ENCODE measurements around the gene PPCDC. TPM values are rescaled to one million over a fixed set of nuclear protein-coding genes. Genes with fewer than 3 reads are reported as not detected.
A peak's percentile ranks its signal among the peaks of the same experiment; 100 is the strongest.

The PPCDC gene
- total and polyA plus RNA-seq, 12 donors = 17.4 to 36.4 (median 24.7) TPM

DNA sequence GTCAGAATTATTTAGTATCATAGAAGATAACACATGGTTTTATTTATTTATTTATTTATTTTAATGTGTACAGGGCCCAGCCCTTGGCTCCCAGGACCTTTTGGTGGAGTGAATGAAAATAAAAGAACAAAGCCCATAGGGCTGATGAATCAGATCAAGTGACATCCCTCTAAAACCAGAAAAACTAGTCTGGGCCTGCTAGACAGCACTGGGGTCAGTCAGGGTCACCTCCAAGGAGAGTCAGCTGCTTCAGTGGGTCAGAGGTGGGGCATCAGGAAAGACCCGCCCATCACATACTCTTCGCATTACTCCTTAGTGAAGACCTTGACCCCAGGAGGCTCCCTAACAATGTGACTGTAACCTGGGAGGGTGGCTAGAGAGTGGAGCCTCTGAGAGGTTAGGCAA lies 12.8 kb downstream of the PPCDC start:
- Histone ChIP-seq H3K36me3 (replicated peaks in 1 of 2) (no peaks in the 10 kb centered on the region), H3K4me3 (no peak overlapping the region), H3K27ac (no peak overlapping the region), H3K9me3 (replicated peaks in 1 of 3) (no peaks in the 10 kb centered on the region), H3K27me3 (no peaks in the 10 kb centered on the region), H3K4me1 (replicated peaks in 1 of 2) (peaks cover 8 to 17% of the 10 kb centered on the region in 2 donors)
- intact Hi-C loops (cut with DNase I) = no loop called here
- DNase-seq = peak in 4 of 7 donors; percentile 56 to 72 (median 61)
- TF ChIP-seq POLR2A (IDR thresholded peaks at IDR 0.05) = no peak
- TF ChIP-seq, protein P1, sequence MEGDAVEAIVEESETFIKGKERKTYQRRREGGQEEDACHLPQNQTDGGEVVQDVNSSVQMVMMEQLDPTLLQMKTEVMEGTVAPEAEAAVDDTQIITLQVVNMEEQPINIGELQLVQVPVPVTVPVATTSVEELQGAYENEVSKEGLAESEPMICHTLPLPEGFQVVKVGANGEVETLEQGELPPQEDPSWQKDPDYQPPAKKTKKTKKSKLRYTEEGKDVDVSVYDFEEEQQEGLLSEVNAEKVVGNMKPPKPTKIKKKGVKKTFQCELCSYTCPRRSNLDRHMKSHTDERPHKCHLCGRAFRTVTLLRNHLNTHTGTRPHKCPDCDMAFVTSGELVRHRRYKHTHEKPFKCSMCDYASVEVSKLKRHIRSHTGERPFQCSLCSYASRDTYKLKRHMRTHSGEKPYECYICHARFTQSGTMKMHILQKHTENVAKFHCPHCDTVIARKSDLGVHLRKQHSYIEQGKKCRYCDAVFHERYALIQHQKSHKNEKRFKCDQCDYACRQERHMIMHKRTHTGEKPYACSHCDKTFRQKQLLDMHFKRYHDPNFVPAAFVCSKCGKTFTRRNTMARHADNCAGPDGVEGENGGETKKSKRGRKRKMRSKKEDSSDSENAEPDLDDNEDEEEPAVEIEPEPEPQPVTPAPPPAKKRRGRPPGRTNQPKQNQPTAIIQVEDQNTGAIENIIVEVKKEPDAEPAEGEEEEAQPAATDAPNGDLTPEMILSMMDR (IDR thresholded peaks at IDR 0.05) = no peak
- 30 to 69% (median 41%) methylated on average over 2 of the region's 2 CpGs for WGBS, 4 donors

DNA sequence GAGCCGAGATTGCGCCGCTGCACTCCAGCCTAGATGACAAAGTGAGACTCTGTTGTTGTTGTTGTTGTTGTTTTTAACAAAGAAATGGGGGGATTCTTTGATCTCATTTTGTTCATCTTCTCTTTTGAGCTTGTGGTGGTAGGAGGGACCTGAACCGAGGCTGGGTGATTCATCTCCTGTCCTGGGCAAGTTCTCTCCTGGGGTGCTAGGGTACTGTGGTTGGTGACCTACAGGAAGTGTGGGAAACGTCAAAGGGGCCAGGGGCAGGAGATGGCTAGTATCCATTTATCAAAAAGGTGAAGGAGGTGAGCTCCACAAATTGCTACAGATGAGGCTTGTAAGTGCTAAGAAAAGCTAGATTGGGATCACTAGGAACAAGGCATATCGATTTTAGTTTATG lies 14.3 kb downstream of the PPCDC start:
- no peaks in the 10 kb centered on the region for H3K9me3 ChIP-seq (replicated peaks in 1 of 3)
- intact Hi-C loops (cut with DNase I) = no loop called here
- H3K36me3 ChIP-seq (replicated peaks in 1 of 2) = no peaks in the 10 kb centered on the region
- WGBS, 4 donors = 82 to 85% (median 83%) methylated on average over 6 of the region's 6 CpGs
- no peak for DNase-seq
- H3K27ac ChIP-seq = no peak overlapping the region
- no peak overlapping the region for H3K4me3 ChIP-seq
- H3K4me1 ChIP-seq (replicated peaks in 1 of 2) = peaks cover 7 to 23% of the 10 kb centered on the region in 2 donors
- no peaks in the 10 kb centered on the region for H3K27me3 ChIP-seq
- TF ChIP-seq, protein P1 (IDR thresholded peaks at IDR 0.05) = no peak
- no peak for TF ChIP-seq POLR2A (IDR thresholded peaks at IDR 0.05)

DNA sequence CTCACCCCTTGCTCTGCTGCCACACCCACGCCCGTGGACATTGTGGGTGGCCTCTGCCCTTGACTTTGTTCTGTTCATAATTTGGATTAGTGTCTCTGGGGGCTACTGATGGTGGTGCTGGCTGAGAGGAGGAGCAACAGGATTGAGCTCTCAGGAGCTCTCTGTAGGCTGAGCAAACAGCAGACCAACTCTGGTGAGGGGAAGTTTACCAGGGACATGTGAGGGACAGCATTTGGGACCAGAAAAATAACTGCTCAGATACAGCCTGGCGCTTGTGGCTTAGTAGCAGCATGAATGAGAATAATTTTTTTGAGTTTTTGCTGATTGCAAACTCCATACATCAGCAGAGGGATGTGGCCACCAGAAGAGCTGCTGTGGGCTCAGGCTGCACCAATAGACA lies 14.8 kb downstream of the PPCDC start:
- WGBS, 4 donors = 78 to 92% (median 86%) methylated on average over 3 of the region's 3 CpGs
- DNase-seq = no peak
- Histone ChIP-seq H3K27ac (no peak overlapping the region), H3K36me3 (replicated peaks in 1 of 2) (no peaks in the 10 kb centered on the region), H3K4me1 (replicated peaks in 1 of 2) (peaks cover 12 to 28% of the 10 kb centered on the region in 2 donors), H3K9me3 (replicated peaks in 1 of 3) (no peaks in the 10 kb centered on the region), H3K27me3 (no peaks in the 10 kb centered on the region), H3K4me3 (no peak overlapping the region)
- intact Hi-C loops (cut with DNase I) = no loop called here
- no peak for TF ChIP-seq POLR2A (IDR thresholded peaks at IDR 0.05)
- TF ChIP-seq, protein P1 (IDR thresholded peaks at IDR 0.05) = no peak

DNA sequence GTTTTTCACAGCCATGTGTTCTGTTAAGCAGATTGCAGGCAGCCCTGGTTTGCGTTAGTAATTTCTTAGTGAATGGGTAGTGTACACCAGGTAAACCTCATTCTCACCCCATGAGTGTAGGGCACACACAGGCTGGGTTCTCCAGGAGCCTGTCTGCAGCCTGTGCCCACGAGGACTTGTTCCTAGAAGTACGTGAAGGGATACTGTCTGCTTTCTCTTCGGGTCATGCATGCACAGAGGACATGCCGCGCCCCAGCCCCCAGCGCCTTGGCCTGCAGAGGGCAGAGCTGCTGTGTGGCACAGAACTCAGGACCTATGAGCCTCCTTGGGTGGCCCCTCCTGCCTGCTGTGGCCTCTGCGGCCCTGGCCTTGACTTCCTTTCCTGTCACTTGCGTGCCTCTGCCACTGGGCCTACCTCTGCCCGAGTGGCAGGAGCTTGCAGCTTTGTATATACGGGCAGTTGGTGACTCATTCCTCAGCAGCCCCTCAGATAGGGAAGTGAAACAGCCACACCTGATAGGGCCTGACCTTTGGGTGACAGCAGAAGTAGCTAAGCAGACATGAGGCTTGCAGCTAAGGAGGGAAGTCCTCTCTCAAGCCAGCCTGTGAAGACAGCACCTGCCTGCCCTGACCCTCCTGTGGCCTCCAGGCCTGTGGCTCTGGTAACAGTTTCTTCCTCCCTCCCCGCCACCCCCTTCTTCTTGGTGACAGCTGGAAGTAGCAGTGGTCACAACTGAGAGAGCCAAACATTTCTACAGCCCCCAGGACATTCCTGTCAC lies 19.5 kb downstream of the PPCDC start:
- no peaks in the 10 kb centered on the region for H3K36me3 ChIP-seq (replicated peaks in 1 of 2)
- H3K27me3 ChIP-seq = no peaks in the 10 kb centered on the region
- H3K9me3 ChIP-seq (replicated peaks in 1 of 3) = no peaks in the 10 kb centered on the region
- DNase-seq = peak; percentile 89 to 98 (median 97)
- TF ChIP-seq POLR2A (IDR thresholded peaks at IDR 0.05) = no peak
- TF ChIP-seq, protein P1 (IDR thresholded peaks at IDR 0.05) = peak; percentile 21 to 85 (median 75)
- peak overlapping the region; percentile 89 to 98 (median 95) for H3K27ac ChIP-seq
- 21 to 39% (median 25%) methylated on average over 6 to 12 of the region's 12 CpGs for WGBS, 4 donors
- H3K4me1 ChIP-seq (replicated peaks in 1 of 2) = peaks cover 45 to 70% of the 10 kb centered on the region in 2 donors
- H3K4me3 ChIP-seq = peak overlapping the region in 1 of 4 donors; percentile 18
- intact Hi-C loops (cut with DNase I) = loop anchor here (5.0 kb wide), 1 partner anchor 159 kb away; the partner anchor contains the start of gene C15orf39 (in 2 of the 2)

Measured in adrenal gland (tissue), 12 donors.